ENCODE data around the gene KRTCAP2.
"Not testable (repeated sequence)": the region's sequence is repeated elsewhere in the genome, so short reads cannot be mapped to it uniquely, and the experiment has no call there.

DNA sequence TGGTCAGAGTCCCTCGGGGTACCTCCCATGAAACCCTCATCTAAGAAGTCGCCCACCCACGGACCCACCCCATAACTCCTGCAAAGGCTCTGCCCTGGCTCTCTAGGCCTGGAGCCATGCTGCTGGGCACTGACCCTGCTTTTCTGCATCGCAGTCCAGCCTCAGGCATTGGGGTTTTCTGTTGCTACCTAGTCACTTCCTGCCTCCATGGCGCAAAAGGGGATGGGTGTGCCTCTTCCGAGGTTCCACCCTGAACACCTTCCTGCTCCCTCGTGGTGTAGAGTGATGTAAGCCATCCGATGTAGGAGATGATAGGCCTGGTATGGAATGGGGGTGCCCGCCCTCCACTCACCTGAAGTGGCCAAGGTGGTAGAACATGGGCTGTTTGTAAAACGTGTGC, 41.6 kb upstream of the KRTCAP2 start:
- TF ChIP-seq, protein P1, sequence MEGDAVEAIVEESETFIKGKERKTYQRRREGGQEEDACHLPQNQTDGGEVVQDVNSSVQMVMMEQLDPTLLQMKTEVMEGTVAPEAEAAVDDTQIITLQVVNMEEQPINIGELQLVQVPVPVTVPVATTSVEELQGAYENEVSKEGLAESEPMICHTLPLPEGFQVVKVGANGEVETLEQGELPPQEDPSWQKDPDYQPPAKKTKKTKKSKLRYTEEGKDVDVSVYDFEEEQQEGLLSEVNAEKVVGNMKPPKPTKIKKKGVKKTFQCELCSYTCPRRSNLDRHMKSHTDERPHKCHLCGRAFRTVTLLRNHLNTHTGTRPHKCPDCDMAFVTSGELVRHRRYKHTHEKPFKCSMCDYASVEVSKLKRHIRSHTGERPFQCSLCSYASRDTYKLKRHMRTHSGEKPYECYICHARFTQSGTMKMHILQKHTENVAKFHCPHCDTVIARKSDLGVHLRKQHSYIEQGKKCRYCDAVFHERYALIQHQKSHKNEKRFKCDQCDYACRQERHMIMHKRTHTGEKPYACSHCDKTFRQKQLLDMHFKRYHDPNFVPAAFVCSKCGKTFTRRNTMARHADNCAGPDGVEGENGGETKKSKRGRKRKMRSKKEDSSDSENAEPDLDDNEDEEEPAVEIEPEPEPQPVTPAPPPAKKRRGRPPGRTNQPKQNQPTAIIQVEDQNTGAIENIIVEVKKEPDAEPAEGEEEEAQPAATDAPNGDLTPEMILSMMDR (IDR thresholded peaks at IDR 0.05) = not testable (repeated sequence)
- TF ChIP-seq POLR2A (IDR thresholded peaks at IDR 0.05) = not testable (repeated sequence)

Data from lower leg skin (tissue), 3 donors.